ENCODE measurements around the gene GDAP1L1. TPM values are rescaled to one million over a fixed set of nuclear protein-coding genes. Genes with fewer than 3 reads are reported as not detected.

Gene GDAP1L1
- 1 to 10 TPM in 1 of 2 donors, not detected in 1; 1.5 TPM for total RNA-seq

- no peak for DNase-seq (ENCODE audit: low spot score)
- no peaks in the 10 kb centered on the region for H3K9me3 ChIP-seq
- no peaks in the 10 kb centered on the region for H3K4me1 ChIP-seq (replicated peaks)
- peak within 1 kb of the TSS in 1 of 2 donors; percentile 13 for H3K4me3 ChIP-seq
- no peaks in the 10 kb centered on the region for H3K36me3 ChIP-seq
- H3K27me3 ChIP-seq (replicated peaks; ENCODE audit: insufficient read depth) = no peaks in the 10 kb centered on the region
- 1% methylated on average over 24 of the region's 32 CpGs for WGBS
- TF ChIP-seq POLR2A (IDR thresholded peaks at IDR 0.05) (no peak), CTCF (IDR thresholded peaks at IDR 0.05) (no peak), POLR2AphosphoS5 (IDR thresholded peaks at IDR 0.05) (no peak)
- H3K27ac ChIP-seq = no peak within 1 kb of the TSS
- intact Hi-C loops (cut with DNase I) = no loop called here
Observed at GRCh38 chr20:44247131-44247571, at the start of gene GDAP1L1. Gene GDAP1L1, plus strand, starts transcription at chr20:44247308. Its CDS starts 27 bp downstream, at chr20:44247335.

DNA sequence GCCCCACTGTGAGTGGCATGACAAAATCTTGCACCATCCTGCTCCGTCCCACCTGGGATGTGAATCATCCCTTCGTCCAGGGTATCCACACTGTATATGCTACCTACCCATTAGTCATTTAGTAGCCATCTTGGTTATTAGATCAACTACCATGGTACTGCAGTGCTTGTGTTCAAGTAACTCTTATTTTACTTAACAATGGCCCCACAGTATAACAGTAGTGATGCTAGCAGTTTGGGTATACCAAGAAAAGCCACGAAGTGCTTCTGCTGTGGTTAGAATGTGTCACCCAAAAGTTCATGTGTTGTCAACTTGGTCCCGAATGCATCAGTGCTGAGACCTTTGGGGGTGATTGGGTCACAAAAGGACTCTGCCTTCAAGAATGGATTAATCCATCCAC, 48.2 kb upstream of the GDAP1L1 start:
- 89% methylated on average over 4 of the region's 4 CpGs for WGBS
- H3K4me3 ChIP-seq = no peak overlapping the region
- no peaks in the 10 kb centered on the region for H3K27me3 ChIP-seq (replicated peaks; ENCODE audit: insufficient read depth)
- H3K9me3 ChIP-seq = no peaks in the 10 kb centered on the region
- peaks cover 14% of the 10 kb centered on the region for H3K4me1 ChIP-seq (replicated peaks)
- H3K36me3 ChIP-seq = peaks cover 0 to 15% of the 10 kb centered on the region in 2 donors
- no peak for DNase-seq (ENCODE audit: low spot score)
- no peak overlapping the region for H3K27ac ChIP-seq
- TF ChIP-seq CTCF (IDR thresholded peaks at IDR 0.05) (no peak), POLR2AphosphoS5 (IDR thresholded peaks at IDR 0.05) (no peak), POLR2A (IDR thresholded peaks at IDR 0.05) (no peak)
- intact Hi-C loops (cut with DNase I) = loop anchor here (10.0 kb wide), 2 partner anchors 284 to 434 kb away; partner anchors contain the start of gene TOX2

GRCh38 chr20:44199877-44200276, 47.2 kb upstream of the GDAP1L1 start:
- no peaks in the 10 kb centered on the region for H3K9me3 ChIP-seq
- H3K27me3 ChIP-seq (replicated peaks; ENCODE audit: insufficient read depth) = no peaks in the 10 kb centered on the region
- DNase-seq (ENCODE audit: low spot score) = no peak
- no peak overlapping the region for H3K27ac ChIP-seq
- H3K4me3 ChIP-seq = no peak overlapping the region
- WGBS = 93% methylated on average over 4 of the region's 4 CpGs
- TF ChIP-seq POLR2A (IDR thresholded peaks at IDR 0.05) (no peak), CTCF (IDR thresholded peaks at IDR 0.05) (no peak), POLR2AphosphoS5 (IDR thresholded peaks at IDR 0.05) (no peak)
- peaks cover 15% of the 10 kb centered on the region for H3K4me1 ChIP-seq (replicated peaks)
- peaks cover 0 to 15% of the 10 kb centered on the region in 2 donors for H3K36me3 ChIP-seq
- intact Hi-C loops (cut with DNase I) = loop anchor here (10.0 kb wide), 3 partner anchors 285 to 535 kb away; partner anchors contain the start of gene TOX2

DNA sequence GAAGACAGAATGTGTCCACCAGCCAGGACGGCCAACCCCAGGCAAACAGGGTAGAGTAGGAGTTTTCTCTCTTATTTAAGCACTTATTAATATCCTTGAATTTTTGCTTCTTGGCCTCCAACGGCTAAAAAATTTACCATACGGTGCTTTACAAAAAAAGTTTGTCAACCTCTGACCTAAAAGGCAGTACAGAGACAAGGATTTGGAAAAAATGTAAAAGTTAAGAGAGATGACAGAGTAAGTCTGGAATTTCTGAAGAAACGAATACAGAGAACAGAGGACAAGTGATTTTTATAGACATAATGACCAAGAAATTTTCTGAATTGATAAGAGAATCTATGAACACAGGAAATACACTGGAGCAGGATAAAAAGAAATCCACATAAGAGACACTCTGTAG, 46.7 kb upstream of the GDAP1L1 start:
- TF ChIP-seq POLR2A (IDR thresholded peaks at IDR 0.05) = no peak
- TF ChIP-seq POLR2AphosphoS5 (IDR thresholded peaks at IDR 0.05) = no peak
- no peak for TF ChIP-seq CTCF (IDR thresholded peaks at IDR 0.05)
- no peak overlapping the region for H3K27ac ChIP-seq
- H3K4me3 ChIP-seq = no peak overlapping the region
- H3K27me3 ChIP-seq (replicated peaks; ENCODE audit: insufficient read depth) = no peaks in the 10 kb centered on the region
- 78% methylated on average over 4 of the region's 4 CpGs for WGBS
- intact Hi-C loops (cut with DNase I) = loop anchor here (10.0 kb wide), 1 partner anchor 534 kb away; no protein-coding TSS in a partner anchor
- DNase-seq (ENCODE audit: low spot score) = no peak
- H3K4me1 ChIP-seq (replicated peaks) = peaks cover 15% of the 10 kb centered on the region
- H3K9me3 ChIP-seq = no peaks in the 10 kb centered on the region
- peaks cover 0 to 15% of the 10 kb centered on the region in 2 donors for H3K36me3 ChIP-seq

DNA sequence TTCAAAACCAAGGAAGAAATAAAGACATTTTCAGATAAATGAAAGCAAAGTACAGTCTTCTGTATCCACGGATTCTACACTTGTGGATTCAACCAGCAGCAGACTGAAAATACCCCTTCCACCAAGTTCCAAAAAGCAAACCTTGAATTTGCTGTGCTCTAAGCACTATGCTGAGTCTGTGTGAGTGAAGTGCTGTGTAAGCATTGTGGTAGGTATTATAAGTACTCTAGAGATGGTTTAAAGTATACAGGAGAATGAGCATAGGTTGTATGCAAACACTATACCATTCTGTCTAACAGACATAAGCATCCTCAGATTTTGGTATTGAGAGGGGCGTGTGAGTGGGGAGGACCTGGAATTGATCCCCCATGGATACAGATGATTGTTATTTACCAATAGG, 46.1 kb upstream of the GDAP1L1 start:
- H3K4me3 ChIP-seq = no peak overlapping the region
- 90% methylated on average over 2 of the region's 2 CpGs for WGBS
- TF ChIP-seq CTCF (IDR thresholded peaks at IDR 0.05) (no peak), POLR2A (IDR thresholded peaks at IDR 0.05) (no peak), POLR2AphosphoS5 (IDR thresholded peaks at IDR 0.05) (no peak)
- no peaks in the 10 kb centered on the region for H3K9me3 ChIP-seq
- H3K4me1 ChIP-seq (replicated peaks) = peaks cover 15% of the 10 kb centered on the region
- H3K27me3 ChIP-seq (replicated peaks; ENCODE audit: insufficient read depth) = no peaks in the 10 kb centered on the region
- intact Hi-C loops (cut with DNase I) = loop anchor here (10.0 kb wide), 1 partner anchor 534 kb away; no protein-coding TSS in a partner anchor
- H3K27ac ChIP-seq = no peak overlapping the region
- no peak for DNase-seq (ENCODE audit: low spot score)
- H3K36me3 ChIP-seq = peaks cover 0 to 15% of the 10 kb centered on the region in 2 donors
